Activated CD4-positive, alpha-beta T cell treated with anti-CD3 and anti-CD28 coated beads, Interleukin-2, Interleukin-4, amounts not matched to agents 100 ng/mL and 50 ng/mL, durations not matched to agents 16 hours and 8 hours (primary cell): ENCODE data around the gene MICAL3.
A peak's percentile ranks its signal among the peaks of the same experiment; 100 is the strongest.

ENCODE experiments used
- DNase-seq: peaks from one replicate; pipeline ENCODE4 v3.0.0-alpha.2; 2020; ENCODE audit warnings: low spot score

The MICAL3 gene

DNA sequence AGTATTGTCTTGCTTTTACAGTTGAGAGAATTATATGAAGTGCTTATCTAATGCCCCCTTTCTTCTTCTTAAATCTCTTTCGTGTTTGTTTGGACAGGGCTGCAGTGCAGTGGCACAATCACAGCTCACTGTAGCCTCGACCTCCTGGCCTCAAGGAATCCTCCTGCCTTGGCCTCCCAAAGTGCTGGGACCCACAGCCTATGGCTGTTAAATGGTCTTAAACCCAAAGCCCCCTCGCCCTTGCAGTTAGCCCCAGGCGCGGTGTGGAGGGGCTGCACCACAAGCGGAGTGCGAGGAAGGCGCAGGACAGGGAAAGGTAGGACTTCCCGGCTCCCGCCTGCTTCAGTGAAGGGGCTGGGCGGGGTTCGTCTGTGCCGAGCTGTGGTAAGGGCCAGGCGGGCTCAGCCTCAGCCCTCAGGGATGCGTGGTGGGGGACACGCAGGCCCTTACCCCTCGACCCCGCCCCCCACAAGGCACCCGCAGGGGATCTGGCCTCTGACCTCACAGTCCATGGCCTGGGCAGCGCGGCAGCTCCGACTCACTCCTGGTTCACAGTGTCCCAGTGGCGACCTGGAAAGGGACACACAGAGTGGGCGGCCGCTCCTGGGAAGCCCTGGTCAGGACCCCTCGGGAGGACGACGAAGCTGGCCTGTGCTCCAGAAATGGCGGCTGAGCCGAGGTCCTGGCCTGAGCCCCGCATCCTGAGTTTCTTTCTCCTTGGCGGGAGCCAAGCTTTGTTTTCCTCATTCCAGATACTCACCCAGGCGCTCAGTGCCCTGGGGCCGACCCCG lies 274.6 kb downstream of the MICAL3 start:
- DNase-seq, result no peak

DNA sequence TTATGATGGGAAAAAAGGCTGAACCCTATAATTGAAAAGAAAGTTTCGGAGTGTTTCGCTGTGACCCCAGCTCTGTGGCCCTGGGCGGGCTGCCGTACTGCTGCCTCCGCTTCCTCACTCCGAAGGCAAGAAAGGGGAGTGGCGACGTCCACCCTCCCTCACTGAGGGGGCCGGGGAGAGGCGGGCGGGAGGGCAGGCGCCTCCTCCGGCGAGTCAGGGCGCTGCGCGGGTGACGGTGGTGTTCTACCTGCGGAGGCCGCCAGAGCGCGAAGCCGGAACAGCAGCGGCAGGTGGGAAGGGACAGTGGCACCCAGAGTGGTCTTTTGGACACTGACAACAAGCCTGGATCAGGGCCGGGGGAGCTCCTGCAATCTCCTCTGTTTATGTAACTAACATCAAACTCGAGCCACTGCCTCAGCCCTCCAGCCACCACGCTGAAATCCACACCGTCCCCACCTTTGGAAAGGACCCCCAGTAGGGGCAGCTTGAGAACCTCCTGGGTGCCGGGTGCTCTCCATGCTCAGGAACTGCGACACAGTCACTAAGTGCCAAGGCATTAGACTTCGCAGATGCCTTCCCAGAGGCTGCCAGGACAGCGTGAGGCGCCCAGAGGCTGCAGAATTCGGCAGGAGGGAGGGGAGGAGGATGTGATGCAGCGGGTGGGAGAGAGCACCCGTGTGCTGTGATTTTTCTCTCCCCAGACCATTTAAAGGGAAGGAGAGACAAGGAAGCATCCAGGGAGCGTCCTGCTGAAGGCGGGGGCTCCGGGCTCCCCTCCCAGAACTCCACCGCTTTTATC lies 275.6 kb downstream of the MICAL3 start:
- DNase-seq, result no peak

DNA sequence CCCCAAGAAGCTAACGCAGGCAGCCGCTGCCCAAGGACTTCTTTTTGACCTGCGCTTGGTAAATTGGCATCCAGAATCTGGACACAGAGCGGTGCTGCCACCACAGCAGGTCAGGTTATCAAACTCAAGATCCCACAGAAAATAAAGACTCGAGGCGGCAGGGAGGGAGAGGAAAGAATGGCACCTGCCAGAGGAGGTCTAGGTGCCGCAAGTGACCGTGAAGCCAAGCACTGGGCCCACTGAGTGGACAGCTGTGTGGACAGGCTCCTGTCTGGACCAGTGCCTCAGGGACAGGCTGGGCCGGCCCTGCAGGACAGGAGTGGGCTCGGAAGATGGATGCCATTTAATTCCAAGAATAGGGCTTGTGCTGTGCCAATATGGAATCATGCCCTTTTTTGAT lies 277.4 kb downstream of the MICAL3 start:
- no peak for DNase-seq

DNA sequence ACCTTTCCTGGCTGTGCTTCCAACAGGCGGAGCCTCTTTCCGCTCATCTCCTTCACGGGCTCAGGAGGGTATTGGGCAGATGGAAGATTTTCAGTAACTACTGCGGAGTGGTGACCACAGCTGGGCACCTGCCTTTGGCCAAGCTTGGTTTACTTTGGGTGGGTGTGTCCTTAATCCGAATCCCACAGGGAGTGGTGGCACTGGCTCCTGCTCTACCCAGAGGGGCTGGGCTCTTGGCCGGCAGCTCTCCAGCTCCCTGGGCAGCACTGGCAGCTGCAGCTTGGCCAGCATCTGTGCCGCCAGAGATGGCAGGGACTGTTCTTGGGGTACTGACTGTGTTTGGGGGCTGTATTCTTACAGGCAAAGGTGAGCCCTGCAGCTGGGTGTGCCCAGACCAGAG lies 279.9 kb downstream of the MICAL3 start:
- DNase-seq, result no peak

DNA sequence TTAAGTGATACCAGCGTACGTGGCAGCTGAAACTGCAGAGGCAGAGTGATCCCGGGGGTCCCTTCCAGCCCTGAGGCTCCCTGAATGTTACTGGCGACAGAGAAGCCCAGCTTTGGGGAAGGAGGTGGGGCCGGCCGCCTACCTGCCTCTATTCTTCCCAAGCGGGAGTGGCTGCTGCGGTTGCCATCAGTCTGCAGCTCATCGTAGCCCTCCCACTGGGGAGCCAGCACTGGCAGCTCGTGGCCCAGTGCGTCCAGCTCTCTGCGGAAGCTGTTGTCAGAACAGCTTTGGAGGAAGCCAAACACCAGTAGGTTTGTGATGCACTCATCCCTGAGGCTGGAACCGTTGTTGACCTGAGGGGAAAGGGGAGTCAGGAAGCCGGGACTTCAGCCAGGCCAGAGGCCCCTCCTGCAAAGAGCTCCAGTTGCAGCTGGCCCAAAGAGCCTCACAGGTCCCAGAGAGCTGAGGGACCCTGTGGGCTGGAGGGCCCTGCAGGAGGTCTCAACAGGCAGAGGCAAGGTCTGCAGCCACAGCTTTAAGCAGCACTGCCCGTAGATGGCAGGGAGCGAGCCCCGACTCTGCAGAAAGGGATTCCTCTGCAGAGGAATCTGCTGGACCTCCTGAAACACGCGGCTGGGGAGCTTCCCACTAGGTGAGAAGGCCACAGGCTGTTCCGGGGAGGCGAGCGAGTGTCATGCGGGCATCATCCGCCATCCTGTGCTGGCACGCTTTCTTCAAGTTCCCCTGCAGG lies 280.5 kb downstream of the MICAL3 start:
- DNase-seq, result no peak

DNA sequence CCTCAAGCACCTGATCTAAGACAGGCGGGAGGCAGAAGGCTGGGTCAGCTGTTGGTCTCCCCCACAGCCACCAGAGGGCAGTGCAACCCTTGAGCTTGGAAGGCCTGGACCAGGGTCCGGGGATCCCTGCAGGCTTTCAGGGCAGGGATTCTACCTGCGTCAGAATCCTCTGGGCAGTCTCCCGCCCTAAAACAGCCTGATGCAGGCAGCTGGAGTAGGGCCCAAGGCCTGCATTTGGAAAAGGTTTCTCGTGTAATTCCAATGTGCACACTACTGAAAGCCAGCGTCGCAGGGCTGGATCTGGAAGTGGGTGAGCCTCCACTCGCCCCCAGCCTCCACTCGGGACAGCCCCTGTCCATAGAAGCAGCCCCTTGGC lies 281.8 kb downstream of the MICAL3 start:
- DNase-seq, result peak; percentile 78

DNA sequence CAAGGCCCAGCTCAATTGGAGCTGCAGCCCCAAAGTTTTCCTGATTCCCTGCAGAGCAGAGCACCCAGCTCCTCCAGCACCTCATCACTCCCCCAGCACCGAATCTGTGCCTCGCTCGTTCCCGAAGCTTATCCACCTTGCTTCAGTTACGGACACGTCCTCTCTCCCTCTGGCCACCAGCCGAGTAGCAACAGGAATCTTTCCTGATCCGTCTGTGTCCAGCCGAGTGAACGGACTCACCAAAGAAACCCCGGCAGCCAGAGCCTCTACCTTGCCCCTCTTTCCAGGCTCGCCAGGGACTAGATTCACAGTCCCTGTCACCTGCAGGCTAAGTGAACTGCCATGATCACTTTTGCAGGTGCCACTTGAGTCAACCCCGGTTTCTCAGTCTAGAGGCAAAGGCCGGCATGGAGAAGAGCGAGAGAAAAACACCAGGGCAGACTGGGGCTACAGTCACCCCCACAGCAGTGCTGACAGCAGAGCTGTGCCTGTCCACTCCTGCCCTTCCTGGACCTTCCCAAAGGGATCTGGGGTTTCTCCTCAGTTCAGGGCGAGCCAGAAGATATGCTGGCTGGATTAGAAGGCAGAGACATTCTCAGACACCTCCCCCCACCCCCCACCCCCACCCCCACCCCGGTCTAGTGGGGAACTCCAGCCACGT lies 282.4 kb downstream of the MICAL3 start:
- DNase-seq, result no peak

DNA sequence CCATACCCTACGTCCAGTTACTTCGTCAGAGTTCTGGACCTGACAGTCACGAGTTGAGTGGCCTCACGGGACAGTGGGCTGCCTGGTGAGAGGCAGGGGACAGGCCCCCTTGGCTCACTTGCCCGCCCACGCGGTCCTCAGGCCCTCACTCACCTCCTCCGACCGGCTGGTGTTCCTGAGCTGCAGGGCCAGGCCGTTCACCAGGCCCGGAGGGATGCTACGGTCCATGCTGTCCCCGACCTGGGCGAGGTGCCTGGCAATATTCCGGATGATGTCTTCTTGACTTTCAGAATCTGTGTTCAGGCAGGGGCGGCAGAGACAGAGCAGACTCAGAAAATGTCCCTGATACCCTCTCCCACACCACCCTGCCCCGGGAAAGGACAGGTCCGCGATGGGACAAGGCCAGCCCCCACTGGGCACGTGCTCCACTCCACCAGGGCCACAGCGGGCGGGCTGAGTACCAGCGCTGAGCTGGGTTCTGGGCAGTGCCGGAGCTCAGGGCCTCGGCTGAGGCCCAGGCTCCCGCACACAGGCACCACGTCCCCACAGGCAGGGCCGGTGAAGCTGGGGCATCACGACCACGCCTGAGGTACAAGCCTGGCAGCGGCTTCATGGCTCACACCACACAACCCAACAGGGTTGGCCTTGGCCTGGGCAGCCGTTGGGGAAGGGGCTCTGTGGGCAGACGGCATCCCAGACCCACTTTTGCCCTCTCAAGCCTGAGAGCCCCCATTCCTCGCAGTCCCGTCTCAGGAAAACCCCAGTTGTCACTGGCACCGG lies 285.0 kb downstream of the MICAL3 start:
- DNase-seq, result no peak

DNA sequence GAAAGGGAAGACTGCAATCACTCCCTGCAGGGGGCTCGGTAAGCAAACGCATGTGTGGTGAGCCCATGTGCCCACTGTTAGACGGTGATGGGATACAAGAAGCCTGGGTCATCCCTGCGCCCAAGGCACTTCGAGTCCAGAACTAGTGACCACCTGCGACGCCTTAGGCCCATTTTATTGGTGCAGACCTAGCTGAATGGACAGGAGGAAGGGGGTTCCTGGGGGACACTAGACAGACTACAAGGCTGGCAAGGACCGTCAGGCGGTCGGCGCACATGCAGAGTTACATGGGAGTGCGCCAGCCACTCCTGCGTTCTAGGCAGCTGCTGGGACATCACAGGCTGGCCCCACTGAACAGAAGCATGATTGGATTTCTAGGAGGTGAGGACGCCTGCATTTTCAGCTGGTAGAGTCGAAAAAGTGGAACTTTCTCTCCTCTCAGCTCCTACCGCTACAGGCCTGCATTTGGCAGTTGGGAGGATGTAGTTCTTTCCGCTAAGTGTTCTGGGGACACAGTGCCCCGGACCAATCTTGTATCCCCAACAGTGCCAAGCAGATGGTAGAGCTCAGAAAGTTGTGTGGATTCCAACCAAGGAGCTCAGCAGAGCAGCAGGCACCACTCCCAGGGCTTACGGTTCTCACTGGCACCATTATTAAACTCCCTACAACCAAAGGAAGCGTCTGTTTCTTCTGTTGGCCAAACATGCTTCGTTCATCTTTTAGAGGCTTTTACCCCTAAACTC lies 285.8 kb downstream of the MICAL3 start:
- no peak for DNase-seq
